ENCODE data around the gene APEX1.

Gene APEX1

GRCh38 chr14:20454516-20455354, at the start of gene APEX1, which contains the start of gene OSGEP:
APEX1 (plus strand) TSS chr14:20455226; CDS start chr14:20455646, 420 bp downstream.
OSGEP (minus strand) TSS chr14:20454812; CDS start chr14:20454683, 129 bp downstream.
- peak; percentile 97 to 100 (median 99) for DNase-seq
- intact Hi-C loops (cut with DNase I): loop anchor here (2.0 to 5.0 kb wide), 2 partner anchors 42 to 112 kb away; partner anchors contain the start of genes PARP2 and TEP1

- intact Hi-C loops (cut with DNase I): no loop called here
Observed at GRCh38 chr14:20409226-20409625, 45.8 kb upstream of the APEX1 start.

GRCh38 chr14:20412411-20412810, 42.6 kb upstream of the APEX1 start:
- DNase-seq: no peak
- intact Hi-C loops (cut with DNase I): loop anchor here (2.0 to 5.0 kb wide), 3 partner anchors 42 to 196 kb away; partner anchors contain the start of genes APEX1, OSGEP and PARP2

More at GRCh38 chr14:20409226-20409625, 45.8 kb upstream of the APEX1 start:
- no peak for DNase-seq

- intact Hi-C loops (cut with DNase I): loop anchor here (2.0 to 5.0 kb wide), 3 partner anchors 42 to 196 kb away; partner anchors contain the start of genes APEX1, OSGEP and PARP2
- DNase-seq: peak; percentile 63 to 96 (median 80)
Observed at GRCh38 chr14:20412876-20413743, 41.9 kb upstream of the APEX1 start, which contains the start of gene TEP1. TEP1 (minus strand) TSS chr14:20413501; CDS start chr14:20408439, 5,062 bp downstream.

- intact Hi-C loops (cut with DNase I): loop anchor here (2.0 to 5.0 kb wide), 3 partner anchors 41 to 195 kb away; partner anchors contain the start of genes APEX1, OSGEP and PARP2
- DNase-seq: no peak
Observed at GRCh38 chr14:20413744-20414082, 41.3 kb upstream of the APEX1 start.

- intact Hi-C loops (cut with DNase I): no loop called here
- DNase-seq: no peak
Observed at GRCh38 chr14:20415782-20416206, 39.2 kb upstream of the APEX1 start.

- intact Hi-C loops (cut with DNase I): no loop called here
- DNase-seq: no peak
Observed at GRCh38 chr14:20416223-20416622, 38.8 kb upstream of the APEX1 start.

GRCh38 chr14:20417250-20418186, 37.5 kb upstream of the APEX1 start:
- intact Hi-C loops (cut with DNase I): no loop called here
- no peak for DNase-seq

- DNase-seq: no peak
- intact Hi-C loops (cut with DNase I): no loop called here
Observed at GRCh38 chr14:20418501-20418909, 36.5 kb upstream of the APEX1 start.

- DNase-seq: no peak
- intact Hi-C loops (cut with DNase I): no loop called here
Observed at GRCh38 chr14:20419419-20419818, 35.6 kb upstream of the APEX1 start.

GRCh38 chr14:20421267-20421666, 33.8 kb upstream of the APEX1 start:
- no peak for DNase-seq
- intact Hi-C loops (cut with DNase I): no loop called here

GRCh38 chr14:20422886-20423285, 32.1 kb upstream of the APEX1 start:
- intact Hi-C loops (cut with DNase I): no loop called here
- no peak for DNase-seq

- intact Hi-C loops (cut with DNase I): no loop called here
- no peak for DNase-seq
Observed at GRCh38 chr14:20424851-20425250, 30.2 kb upstream of the APEX1 start.

GRCh38 chr14:20427231-20428009, 27.6 kb upstream of the APEX1 start:
- intact Hi-C loops (cut with DNase I): no loop called here

GRCh38 chr14:20428010-20428365, 27.0 kb upstream of the APEX1 start:
- intact Hi-C loops (cut with DNase I): no loop called here

More at GRCh38 chr14:20427231-20428009, 27.6 kb upstream of the APEX1 start:
- no peak for DNase-seq

GRCh38 chr14:20428802-20429201, 26.2 kb upstream of the APEX1 start:
- intact Hi-C loops (cut with DNase I): no loop called here
- DNase-seq: no peak

More at GRCh38 chr14:20428010-20428365, 27.0 kb upstream of the APEX1 start:
- DNase-seq: no peak

GRCh38 chr14:20429801-20430669, 25.0 kb upstream of the APEX1 start:
- intact Hi-C loops (cut with DNase I): no loop called here
- peak in 8 of 10 donors; percentile 25 to 87 (median 46) for DNase-seq
